ENCODE data around the gene DNAJB8.

Gene DNAJB8

DNA sequence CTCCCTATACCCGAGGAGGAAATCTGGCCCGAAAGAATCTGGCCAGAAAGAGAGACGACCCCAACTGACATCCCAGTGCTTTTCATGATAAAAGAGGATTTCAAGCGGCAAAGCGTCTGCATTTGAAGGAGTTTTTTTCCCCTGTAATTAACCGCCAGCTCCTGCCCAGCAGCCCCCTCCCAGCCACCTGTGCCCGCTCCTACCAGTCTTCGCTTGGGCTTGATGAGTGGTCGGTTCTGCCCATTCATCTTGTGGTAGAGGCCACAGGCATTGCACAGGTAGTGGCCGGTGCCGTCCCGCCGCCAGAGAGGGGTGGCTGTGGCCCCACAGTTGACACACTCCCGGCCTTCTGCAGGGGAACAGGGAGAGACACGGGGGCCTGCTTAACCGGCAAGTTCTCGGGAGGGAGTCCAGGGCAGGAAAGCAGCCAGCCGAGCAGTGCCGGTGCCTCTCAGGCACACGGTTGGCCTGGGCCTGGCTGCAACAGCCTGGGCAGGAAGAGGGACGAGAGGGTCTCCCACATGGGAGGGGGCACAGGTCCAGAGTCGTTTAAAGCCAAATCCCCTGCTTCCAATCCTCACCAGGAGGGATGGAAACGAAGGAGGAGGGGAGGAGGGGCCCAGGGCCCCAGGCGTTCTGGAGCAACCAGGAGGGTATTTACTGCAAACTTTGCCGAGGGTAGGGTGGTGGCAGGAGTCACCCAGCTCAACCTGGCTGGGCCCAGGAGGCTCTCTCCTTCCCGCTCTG is 17.1 kb upstream of the DNAJB8 start:
- no peak for DNase-seq (ENCODE audit: low read depth in 2 of 2)

DNA sequence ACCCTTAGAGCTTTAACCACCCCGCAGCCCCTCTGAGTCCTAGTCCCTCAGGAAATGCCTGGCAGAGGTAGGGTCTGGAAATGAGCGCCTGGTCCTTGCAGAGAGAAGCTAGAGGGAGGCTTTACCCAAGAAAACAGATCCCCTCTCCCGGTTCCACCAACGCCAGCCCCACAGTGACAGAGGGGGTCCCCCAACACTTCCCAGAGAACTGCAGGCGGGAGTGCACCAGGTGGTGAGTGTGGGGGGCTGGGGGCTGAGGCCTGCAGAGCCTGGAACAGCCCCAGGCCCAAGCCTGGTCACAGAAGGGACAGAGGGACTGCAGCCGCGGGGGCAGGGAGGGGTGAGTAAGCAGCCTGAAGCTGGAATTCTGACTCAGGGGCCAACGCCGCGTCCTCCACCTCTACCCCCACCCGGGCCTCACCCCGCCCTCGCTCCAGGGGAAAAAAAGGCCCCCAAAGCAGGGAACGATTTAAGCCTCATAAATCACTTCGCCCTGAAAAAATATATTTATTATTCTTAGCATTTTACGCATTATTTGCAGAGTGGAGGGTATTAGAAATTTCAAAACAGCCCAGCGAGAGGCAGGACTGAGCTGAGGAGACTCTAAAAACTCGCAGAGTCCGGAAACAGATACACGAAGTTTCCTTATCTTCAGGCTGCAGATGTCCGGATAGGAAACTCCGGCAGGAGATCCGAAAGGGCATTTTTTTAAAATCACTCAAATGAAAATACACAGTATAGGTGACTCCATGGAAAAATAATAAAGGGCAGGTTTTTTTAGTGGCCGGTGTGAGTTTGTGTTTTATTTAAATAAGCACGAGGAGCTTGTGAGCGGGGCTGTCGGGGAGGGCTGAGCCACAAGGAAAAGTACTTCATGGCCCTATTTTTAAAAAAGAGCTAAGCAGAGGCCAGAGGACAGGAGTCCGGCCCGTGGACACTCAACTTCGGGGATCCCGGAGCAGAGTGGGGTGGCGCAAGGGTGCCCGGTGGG is 16.3 kb upstream of the DNAJB8 start:
- no peak for DNase-seq (ENCODE audit: low read depth in 2 of 2)

DNA sequence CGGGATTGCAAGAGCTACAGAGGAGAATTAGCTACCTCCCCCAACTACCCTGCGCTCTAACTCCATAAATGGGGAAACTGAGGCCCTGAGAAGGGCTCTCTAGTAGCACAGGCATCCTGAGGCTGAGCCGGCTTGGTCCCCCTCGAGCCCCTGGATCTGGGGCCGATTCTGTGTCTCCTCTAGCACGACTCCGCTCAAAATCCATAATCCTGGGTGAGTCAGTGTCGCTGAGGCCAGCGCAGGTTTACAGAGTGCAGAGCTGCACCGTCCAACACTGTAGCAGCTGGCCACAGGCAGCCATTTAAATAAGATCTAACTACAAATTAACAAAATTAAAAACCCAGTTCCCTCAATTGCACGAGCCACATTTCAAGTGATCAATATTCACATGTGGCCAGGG is 15.5 kb upstream of the DNAJB8 start:
- no peak for DNase-seq (ENCODE audit: low read depth in 2 of 2)

DNA sequence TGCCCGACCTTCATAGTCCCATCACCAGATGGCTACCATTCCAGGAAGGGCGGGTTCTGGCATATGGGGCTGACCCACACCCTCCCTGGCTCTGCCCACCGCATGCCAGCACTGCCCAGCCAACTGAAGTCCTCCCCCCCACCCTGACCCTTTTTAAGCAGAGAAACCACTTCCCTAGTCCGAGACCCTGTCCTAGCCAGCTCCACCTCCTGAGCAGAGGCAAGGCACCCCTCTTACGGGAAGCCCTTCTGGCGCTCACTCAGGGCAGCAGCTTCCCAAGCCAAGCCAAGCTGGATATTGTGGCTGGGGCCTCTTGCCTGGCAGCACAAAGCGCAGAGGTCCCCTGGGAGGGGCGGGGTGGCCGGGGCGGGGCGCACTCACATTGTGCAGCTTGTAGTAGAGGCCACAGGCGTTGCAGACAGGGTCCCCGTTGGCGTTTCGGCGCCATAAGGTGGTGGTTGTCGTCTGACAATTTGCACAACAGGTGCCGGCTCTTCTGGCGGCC is 14.8 kb upstream of the DNAJB8 start:
- no peak for DNase-seq (ENCODE audit: low read depth in 2 of 2)

DNA sequence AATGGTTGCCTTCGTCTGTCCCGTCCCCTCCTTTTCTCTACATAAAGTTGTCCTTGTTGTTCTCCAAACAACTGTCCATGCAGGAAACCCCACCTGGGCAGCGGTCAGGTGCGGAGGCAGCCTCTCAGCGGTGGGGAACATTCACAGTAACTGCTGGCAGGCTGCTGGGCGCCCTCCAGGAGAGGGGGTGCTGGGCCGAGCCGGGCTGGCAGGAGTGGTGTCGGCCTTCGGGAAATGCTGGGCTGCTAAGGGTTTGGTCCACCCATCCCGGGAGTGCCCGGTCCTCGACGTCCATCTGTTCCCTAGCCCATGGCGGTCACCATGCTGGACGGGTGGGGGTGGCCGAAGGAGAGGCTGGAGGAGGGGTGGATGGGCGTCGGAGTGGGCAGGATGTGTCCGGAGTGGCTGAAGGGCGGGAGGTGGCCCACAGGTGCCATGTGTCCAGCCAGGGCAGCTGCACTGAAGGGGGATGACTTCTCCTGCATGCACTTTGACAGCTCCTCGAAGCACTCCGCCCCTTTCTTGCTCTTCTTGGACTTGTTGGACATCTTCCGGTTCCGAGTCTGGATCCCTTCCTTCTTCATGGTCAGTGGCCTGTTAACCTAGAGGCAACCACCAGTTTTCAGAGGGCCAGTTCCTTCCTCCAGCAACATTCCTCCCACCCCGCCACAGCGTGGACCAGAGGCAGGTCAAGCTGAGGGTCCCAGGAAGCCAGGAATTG is 14.2 kb upstream of the DNAJB8 start:
- DNase-seq (ENCODE audit: low read depth in 2 of 2): no peak

DNA sequence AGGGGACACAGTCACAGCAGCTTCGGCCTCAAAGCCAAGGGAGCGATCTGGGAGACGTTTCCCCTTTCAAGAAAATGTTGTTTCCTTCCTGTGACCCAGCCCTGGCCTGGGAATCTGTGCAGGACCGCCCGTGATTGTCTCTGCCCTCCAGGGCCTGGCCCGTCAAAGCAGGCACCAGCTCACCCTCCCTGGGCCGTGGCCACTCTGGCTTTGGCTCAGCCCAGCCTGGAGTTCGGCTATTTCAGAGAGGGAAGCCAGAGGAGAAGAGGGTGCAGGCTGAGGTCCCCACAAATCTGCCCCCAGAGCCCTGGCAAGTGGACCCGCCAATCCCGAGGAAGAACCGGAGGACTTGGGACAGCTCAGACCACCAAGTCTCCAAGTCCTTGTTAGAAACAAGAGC is 13.6 kb upstream of the DNAJB8 start:
- no peak for DNase-seq (ENCODE audit: low read depth in 2 of 2)

DNA sequence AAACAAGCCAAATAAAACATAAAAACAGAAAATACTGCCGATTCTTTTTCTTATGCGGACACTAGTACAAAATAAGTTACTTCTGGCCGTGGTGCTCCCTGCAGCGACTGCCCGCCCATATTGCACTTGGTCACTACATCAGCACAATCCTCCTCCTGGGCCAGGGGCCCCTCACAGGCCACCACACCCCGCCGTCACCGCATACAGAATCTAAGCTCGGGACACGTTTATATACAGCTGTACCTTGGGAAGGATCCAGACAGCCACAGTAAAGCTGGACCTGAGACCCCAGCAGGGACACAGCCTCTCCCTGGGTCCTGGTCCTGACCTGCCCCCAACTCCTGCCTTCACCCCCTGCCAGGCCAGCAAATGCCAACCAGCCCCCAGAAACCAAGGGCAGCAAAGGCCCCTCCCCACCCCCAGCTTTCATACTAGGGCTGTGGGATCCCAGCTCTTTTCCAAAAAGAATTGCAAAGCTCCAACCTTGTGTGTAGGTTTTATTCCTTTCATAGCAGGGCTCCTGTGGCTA is 12.9 kb upstream of the DNAJB8 start:
- DNase-seq (ENCODE audit: low read depth in 2 of 2): no peak

DNA sequence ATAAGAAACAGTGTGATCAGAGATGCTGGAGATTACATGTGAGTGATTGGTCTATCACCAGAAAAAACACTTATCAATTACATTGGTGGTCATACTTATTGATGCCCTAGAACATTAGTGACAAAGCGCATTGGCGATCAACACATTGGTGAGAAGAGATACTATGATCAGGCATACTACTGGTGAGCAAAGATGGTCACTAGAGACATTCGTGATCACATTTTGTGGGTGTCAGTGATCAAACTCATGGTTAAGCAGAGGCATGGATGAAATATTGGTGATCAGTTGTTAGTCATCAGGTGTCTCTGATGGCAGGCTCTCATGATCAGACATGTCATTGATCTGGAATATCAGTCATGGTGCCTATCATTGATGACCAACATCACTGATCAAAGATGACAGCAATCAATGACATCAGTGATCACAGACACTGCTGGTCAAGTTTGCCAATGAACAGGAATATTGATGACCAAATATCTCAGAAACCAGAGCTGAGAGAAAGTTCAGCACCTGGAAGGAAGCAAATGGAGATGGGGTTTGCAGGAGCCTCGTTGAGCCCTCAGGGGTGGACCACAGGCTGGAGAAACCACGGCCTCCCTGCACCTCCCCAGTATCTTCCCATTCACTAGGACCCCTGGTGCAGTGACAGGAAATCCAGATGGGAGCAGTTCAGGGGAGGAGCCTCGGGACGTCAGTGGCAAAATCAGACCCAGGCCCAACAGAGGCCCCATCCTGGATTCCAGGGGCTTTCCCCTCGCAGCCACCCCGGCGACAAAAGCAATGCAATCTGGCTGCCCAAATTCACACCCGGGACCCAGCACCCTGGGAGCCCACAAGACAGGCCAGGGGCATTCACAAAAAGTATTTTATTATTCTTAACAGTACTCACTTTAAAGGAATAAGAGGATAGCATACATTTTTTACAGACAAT is 12.2 kb upstream of the DNAJB8 start:
- DNase-seq (ENCODE audit: low read depth in 2 of 2): no peak

DNA sequence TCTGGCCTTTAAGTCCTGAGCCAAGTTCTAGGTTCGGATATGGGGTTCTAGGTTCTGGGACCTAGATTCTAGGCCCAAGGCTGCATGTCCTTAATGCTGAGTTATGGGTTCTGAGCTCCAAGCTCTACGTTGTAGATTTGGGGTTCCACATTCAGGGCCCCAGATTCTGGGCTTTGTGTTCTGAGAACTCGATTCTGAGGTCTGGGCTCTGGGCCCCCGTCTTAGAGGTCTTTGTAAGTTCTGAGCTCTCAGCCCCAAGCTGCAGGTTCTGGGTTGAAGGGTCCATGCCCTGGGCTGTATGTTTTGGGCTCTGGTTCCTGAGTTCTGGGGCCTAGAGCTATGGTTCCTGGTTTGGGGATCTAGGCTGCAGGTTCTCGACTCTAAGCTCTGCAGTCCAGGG is 10.0 kb upstream of the DNAJB8 start:
- no peak for DNase-seq (ENCODE audit: low read depth in 2 of 2)

DNA sequence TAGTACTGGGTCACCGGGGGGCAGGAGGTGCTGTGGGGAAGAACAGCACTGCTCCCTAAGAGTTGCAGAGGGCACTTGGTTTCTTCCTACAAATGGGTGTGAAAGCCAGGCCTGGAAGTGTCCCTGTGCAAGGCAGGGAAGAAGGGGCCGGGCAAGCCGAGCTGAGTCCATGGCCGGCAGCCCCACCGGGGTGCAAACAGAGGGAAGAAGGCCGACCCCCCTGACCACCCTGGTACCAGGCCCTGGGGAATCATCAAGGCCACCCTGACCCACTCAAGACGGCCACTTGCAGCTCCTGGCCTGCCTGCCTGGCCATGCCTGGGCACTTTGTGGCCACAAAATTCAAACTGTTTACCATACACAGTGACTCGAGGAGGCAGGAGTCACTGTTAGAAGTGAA is 8.7 kb upstream of the DNAJB8 start:
- no peak for DNase-seq (ENCODE audit: low read depth in 2 of 2)

DNA sequence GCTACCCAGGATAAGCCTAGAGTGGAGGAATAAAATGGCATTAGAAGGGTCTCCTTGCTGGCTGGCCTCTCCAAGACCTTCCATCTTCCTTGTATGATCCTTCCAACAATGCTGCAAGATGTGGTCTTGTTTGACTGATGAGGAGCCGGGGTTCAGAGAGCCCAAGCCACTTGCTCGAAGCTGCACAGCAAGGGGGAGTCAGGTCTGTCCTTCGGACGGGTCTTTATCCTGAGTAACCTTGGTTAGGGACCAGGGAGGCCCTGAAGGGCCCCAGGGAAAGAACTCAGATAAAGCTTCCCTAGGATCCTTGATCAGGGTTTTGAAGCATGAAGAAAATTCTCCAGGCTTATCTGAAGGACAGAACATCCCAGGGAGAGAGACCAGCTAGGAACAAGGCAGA is 7.0 kb upstream of the DNAJB8 start:
- DNase-seq (ENCODE audit: low read depth in 2 of 2): no peak

DNA sequence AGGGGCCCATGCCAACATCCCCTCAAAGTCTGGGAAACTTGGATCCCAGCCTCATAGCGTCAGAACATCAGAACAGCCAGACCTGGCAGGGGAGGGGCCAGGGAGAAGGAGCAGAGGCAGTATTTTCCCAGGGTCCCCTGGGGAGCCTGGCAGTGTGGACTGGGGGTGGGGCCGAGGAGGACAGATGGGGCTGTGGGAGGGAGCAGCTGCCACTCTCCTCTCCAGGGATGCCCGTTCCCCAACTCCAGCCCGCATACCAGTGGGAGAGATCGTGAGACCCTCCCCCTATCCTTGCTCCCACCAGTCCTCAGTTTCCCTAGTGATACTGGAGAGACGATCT is 6.5 kb upstream of the DNAJB8 start:
- no peak for DNase-seq (ENCODE audit: low read depth in 2 of 2)

DNA sequence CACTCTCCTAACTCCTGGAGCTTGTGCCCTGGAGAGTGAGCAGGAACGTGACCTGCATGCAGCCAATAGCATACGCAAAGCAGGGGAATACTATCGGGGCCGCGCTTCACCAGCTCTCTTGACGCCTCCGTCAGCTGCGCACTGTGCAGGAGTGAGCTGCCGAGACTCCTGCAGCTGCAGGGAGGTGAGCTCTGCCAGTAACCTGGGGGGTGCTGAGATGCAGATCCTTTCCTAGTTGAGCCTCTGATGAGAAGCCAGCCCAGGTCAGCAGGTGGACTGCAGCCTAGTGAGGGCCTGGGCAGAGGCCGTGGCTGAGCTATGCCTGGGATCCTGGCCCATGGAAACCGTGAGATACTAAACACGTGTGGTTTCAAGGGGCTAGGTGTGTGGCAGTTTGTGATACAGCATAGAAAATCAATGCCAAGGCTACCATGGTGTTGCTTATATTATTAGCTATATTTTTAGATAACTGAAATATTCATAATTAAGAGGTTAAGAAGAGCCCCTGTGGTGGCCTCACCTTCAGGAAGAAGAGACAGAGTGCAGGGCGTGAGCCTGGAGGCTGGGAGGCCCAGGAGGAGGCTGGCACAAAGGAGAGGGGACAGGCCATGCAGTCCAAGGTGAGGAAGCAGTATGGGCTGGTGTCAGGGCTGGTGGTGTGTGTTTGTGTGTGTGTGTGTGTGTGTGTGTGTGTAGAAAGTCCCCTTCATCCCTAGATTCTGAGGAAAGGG is 5.9 kb upstream of the DNAJB8 start:
- no peak for DNase-seq (ENCODE audit: low read depth in 2 of 2)

DNA sequence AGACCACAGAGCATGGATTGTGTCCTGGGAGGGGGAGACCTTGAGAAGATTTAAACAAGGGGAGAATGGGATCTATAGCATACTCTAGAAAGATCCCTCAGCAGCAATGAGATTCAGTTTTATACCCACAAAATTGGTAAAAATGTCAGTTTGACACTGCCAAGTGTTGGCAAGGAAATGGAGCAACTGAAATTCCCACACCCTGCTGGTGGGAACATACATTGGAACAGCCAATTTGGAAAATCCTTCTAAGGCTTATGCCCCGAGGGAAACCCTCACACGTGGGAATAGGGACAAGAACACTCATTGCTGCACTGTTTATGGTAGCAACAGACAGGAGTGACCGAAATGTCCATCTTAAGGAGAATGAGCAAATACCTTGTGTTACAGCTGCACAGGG is 5.0 kb upstream of the DNAJB8 start:
- DNase-seq (ENCODE audit: low read depth in 2 of 2): no peak

DNA sequence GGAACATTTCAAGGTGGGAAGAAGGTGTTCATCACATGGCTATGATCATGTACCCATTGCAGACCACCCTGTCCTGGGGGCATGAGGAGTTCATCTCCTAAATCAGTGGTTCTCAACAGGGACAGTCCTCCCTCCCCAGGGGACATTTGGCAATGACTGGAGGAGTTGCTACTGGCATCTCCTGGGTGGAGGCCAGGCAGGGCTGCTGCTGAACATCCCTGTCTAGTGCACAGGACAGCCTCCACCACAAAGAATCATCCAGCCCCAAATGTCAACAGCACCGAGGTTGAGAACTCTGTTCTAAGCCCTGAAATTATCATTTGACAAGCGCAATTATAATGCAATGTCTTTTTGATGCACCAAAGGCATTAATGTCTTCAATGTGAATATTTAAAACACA is 4.4 kb upstream of the DNAJB8 start:
- no peak for DNase-seq (ENCODE audit: low read depth in 2 of 2)

DNA sequence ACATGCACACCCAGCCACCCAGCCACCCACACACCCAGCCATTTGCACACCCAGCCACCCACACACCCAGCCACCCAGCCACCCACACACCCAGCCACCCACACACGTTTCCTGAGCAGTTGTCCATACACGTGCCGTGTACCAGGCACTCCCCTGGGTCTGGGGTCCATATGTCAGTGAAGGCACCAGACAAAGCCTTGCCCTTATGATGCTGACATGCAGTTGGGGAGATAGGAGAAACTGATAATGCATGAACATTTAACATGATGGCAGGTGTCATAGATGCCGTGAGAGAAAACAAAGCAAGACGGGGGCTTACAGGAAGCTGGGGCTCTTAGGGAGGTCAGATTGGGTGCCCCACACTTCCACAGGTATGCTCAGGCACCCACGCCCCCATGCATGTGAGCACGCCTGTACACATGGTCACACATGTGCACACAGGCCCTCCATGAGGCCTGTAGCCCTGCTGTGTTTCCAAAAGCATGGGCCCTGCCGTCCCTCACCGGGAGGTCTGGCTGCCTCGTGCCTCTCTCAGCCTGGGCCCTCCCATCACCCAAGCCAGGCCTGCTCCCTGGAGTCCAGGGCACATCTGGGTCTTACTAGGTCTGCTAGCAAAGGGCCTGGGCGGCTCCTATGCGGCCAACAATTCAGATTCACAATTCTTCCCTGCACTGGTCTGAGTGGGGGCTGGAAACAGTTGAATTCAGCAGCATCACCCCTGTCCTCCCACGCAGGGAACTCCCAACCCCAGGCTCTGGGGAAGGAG is 3.6 kb upstream of the DNAJB8 start:
- DNase-seq (ENCODE audit: low read depth in 2 of 2): no peak

DNA sequence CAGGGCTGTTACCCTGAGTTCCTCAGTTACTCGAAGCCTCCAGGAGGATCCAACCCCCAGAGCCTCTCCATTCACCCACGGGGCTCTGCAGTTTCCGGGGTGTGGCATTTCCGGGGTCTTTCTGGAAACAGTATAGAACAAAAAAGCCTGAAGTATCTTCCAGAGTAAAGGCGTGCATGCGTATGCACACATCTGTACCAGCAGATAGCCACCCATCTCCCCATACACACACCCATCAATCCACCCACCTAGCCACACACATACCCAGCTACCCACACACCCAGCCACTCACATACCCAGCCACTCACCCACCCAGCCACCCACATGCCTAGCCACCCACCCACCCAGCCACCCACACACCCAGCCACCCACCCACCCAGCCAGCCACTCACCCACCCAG is 2.9 kb upstream of the DNAJB8 start:
- DNase-seq (ENCODE audit: low read depth in 2 of 2): no peak

DNA sequence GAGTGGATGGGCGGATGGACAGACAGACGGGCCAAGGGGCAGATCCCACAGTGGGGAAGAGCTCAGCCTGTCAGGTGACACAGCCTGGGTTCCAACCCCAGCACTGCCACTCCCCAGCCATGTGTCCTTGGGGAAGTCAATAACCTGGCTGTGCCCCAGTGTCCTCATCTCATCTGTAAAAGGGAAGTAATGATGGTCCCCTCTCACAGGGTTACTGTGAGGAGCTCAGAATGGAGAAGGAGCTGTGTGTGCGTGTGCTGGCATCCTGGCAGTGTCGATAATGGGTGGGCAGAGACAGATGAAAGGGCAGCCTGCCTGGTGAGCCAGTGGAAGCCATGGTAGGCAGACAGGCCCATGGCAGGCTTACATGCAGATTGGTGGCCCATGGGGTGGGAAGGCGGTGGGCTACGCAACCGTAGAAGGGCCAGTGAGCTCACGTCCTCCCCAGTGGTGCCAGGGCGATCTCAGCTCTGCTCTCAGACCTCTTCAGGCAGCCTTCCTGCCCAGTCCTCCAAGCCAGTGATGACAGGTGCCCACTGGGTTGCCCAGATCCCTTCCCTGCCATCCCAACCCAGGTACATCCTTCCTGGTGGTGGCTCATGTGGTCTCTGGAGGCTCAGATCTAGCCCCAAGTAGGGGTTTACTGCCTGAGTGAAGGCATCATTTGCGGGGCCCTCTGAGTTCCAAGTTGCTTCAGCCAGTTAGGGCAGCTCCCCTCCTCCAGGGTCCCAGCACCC is 2.3 kb upstream of the DNAJB8 start:
- no peak for DNase-seq (ENCODE audit: low read depth in 2 of 2)

DNA sequence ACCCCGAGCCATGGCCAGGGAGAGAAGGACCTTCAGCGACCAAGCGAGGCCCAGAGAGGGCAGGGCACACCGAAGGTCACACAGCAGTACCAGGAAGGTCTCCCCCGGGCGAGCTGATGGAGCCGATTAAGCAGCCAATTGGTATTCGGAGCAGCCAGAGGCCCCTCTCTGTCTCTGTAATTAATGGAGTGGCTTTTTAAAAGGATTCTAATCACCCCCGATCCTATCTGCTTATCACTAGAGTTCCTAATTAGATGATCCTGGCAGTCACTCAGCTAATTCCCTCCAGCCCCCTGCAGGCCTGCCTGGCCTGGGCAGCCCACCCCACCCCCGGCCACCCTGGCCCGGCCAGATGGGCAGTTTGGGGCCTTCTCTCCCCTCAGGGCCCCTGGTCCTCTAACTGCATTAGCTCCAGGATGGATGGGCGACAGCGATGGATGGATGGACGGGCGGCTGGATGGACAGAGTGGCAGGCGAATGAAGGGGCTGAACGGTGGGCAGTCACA is 1.6 kb upstream of the DNAJB8 start:
- DNase-seq (ENCODE audit: low read depth in 2 of 2): no peak
